SIG-M5 treated with dmso at 0.1 percent for 504 hours (cell line): ENCODE measurements around the gene POLDIP2.

Source experiments
- DNase-seq: peaks from one replicate; lab custom pipeline; 2025; ENCODE audit not compliant: unreplicated experiment; lab: John Stamatoyannopoulos, UW

POLDIP2 gene

DNA sequence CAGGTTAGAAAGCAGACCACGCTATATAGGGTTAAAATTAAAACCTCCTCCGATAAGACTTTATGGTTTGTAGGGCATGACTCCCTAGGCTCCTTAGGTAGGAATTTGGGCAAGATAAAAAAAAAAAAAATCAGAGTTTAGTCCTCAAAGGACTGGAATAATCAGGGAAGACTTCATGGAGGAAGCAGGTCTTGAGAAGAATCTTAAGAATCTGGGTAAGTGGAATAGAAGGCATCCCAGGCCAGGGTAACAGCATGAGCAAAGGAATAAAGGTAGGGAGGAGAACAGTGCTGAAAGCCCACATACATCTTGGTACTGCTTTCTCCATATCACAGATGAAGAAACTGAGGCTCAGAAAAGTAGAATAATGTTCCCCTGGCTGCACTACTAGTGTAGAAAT is 33.2 kb upstream of the POLDIP2 start:
- DNase-seq: no peak

DNA sequence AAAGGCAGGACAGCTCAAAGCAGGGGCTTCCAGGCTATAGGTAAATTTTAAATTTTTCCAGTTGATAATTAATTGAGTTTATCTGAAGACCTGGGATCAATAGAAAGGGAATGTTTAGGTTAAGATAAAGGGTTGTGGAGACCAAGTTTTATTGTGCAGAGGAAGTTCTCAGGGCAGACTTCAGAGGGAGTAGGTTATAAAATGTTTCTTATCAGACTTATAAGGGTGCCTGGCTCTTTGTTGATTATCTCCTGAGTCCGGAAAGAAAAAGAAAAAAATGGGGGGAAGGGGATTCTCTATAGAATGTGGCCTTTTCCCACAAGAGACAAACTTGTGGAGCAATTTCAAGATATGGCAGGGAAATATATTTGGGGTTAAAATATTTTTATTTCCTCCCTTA is 32.8 kb upstream of the POLDIP2 start:
- DNase-seq: no peak

DNA sequence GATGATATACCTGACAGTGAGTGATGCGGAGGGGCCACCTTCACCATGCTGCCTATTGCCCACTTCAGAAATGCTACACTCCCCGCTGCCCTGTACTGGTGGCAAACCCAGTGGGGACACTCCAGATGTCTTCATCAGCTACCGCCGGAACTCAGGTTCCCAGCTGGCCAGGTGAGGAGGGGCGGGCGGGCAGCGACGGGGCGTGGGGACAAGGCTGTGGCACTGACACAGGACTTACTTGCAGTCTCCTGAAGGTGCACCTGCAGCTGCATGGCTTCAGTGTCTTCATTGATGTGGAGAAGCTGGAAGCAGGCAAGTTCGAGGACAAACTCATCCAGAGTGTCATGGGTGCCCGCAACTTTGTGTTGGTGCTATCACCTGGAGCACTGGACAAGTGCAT is 30.8 kb upstream of the POLDIP2 start:
- DNase-seq: no peak

DNA sequence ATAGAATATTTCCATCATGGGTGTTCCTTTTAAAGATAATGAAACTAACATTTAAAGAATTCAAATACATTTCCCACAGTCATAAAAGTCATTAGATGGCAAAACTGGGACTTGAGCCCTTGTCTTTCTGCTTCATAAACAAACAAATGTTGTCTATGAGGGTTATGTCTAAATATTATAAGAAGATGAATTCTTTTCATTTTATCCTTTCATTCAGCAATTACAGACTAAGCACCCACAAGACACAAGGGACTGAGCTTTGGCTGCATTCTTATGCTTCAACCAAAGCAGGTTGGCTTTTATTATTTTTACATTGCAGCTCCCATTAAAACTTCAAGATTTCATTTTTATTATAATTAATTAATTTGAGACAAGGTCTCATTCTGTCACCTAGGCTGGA is 29.1 kb upstream of the POLDIP2 start:
- no peak for DNase-seq

GRCh38 chr17:28385406-28385805 is 28.1 kb upstream of the POLDIP2 start:
- no peak for DNase-seq

- DNase-seq: no peak
These were observed 27.7 kb upstream of the POLDIP2 start for GRCh38 chr17:28385037-28385400.

DNA sequence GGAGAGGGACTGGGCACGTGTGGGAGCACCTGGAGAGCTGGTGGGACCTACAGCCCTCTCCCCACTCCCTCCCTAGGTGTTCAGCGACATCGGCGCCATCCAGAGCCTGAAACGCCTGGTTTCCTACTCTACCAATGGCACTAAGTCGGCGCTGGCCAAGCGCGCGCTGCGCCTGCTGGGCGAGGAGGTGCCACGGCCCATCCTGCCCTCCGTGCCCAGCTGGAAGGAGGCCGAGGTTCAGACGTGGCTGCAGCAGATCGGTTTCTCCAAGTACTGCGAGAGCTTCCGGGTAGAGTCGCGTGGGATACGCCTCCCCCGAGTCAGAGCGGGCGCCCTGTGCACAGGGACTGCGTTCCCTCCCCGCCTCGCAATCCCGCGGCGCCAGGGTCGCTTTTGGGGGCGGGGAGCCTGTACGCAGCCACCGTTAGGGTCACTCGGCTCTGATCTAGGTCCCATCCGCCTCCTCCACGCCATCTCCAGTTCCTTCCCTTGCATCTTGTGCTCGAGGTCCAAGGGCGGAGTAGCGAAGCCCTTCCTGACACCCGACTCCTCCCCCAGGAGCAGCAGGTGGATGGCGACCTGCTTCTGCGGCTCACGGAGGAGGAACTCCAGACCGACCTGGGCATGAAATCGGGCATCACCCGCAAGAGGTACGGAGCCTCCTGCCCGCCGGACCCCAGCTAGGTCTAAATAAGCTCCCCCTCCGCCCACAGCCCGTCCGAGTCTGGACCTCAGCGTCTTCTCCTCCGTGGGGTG is 27.1 kb upstream of the POLDIP2 start:
- DNase-seq: peak; percentile 80

- DNase-seq: no peak
These were observed 24.0 kb upstream of the POLDIP2 start for GRCh38 chr17:28381141-28381825.

DNA sequence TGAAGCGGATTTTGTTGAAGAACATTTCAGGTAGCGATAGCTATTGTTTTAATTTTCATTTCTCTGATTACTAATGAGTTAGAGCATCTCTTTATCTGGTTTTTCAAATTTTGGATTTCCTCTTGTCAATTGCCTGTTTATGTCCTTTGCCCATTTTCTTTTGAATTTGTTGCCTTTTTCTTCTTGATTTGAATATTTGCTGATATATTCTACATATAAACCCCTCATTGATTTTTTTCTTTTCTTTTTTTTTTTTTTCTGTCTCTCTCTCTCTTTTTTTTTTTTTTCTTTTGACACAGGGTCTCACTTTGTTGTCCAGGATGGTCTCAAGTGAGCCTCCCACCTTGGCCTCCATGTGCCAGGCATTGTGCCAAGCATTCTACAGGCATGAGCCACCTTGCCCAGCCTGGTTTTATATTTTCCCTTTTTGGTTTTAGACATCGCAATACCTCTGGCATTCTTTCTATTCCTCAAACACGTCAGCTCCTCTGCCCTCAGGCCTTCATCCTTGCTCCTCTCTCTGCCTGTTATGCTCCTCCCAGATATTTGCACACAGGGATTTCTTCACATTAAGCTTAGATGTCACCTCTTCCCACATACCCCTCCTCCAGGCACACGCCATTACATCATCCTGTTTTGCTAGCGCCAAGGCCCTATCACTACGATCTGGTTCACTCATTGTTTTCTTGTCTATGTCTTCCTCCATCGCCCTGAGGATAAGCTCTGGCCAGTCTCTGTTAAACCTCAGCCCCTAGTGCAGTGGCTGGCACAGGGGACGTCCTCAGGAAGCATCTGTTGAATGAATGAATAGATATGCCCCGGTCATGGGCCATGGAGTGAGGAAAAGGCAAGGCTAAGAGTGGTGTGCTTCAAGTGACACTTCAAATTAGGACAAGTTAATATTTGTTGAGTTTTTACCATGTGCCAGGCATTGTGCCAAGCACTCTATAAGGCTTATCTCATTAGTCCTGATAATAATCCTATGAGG is 22.8 kb upstream of the POLDIP2 start:
- DNase-seq: peak; percentile 94

DNA sequence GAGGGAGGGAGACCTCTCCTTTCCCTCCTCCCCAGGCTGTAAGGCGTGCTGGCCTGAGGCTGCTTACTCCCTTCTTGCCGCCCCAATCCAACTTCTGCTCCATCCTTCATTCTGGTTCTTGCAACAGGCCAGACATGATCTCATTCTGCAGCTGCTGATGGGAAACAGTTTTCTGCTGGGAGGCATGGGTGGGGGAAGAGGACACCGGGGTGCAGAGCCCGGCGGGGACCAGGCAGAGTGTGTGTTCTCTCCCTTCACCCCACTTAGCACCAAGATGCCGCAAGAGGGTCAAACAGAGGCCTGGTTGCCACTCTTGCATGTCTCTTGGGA is 15.6 kb upstream of the POLDIP2 start:
- DNase-seq: no peak

DNA sequence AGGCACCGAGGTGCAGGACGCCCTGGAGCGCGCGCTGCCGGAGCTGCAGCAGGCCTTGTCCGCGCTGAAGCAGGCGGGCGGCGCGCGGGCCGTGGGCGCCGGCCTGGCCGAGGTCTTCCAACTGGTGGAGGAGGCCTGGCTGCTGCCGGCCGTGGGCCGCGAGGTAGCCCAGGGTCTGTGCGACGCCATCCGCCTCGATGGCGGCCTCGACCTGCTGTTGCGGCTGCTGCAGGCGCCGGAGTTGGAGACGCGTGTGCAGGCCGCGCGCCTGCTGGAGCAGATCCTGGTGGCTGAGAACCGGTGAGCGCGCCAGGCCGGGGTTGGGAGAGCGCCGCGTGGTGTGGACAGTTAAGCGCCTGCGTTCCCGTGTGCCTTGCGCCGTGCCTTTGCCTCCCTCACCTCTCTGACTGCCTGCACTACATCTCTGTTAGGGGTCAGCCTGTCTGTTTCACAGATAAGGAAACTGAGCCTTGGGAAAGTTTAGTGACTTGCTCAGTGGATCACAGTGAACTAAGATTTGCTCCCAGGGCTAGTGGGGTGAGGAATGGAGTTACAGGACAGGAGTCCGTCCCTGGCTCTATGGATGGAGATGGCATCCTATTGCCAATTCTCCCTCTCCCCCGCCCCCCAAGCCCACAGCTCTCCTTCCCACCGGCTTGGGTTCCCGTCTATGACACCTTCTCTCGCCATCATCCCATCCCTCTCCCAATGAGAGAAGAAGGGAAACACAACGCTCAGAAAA is 15.0 kb upstream of the POLDIP2 start:
- no peak for DNase-seq

DNA sequence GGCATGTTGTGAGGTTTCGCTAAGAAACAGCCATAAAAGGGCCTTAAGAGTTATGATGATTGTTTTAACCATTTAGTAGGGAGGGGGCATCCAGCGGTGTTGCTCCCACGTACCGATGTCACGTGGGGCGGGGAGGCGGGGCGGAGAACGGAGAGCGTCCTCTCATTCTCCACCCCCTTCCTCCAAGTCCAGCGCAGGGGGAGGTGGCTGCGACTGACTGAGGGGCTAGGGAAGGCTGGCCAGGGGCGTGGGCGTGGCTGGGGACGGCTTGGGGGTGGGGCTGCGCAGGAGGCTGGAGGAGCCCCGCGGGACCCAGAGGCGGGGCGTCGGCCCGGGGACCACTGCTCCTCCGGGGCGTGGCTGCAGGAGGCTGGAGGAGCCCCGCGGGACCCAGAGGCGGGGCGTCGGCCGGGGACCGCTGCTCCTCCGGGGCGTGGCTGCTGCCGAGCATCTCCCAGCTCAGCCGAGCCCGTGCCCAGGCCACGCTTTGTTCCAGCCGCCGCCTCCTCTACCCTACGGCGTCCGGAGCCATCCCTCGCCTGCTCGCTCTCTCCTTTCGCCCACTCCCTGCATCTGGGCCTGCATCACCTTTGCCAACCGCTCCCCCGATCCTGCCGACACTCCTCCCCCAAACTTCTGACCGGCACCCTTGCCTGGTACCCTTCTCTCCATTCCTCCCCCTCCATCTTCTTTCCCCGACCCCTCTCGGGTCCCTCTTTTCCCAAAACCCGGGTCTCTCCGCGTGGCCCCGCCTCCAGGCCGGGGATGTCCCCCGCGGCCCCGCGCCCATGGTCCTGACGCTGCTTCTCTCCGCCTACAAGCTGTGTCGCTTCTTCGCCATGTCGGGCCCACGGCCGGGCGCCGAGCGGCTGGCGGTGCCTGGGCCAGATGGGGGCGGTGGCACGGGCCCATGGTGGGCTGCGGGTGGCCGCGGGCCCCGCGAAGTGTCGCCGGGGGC is 14.2 kb upstream of the POLDIP2 start, which contains the start of gene SARM1:
Gene SARM1, plus strand, starts transcription at position 450 of the 958 bp plus-strand sequence. Its CDS starts 339 bp downstream, at position 789.
- peak; percentile 59 for DNase-seq

GRCh38 chr17:28370744-28371103 is 13.4 kb upstream of the POLDIP2 start:
- no peak for DNase-seq

- peak; percentile 58 for DNase-seq
These were observed 12.9 kb upstream of the POLDIP2 start, which contains the start of gene VTN for GRCh38 chr17:28370035-28370743. TSS of gene VTN (minus strand) at chr17:28370307. CDS start at chr17:28370203, 104 bp downstream.

- no peak for DNase-seq
These were observed 12.3 kb upstream of the POLDIP2 start for GRCh38 chr17:28369684-28370034.

- DNase-seq: no peak
These were observed 11.8 kb upstream of the POLDIP2 start for GRCh38 chr17:28368915-28369683.

GRCh38 chr17:28368306-28368831 is 11.0 kb upstream of the POLDIP2 start:
- no peak for DNase-seq

DNA sequence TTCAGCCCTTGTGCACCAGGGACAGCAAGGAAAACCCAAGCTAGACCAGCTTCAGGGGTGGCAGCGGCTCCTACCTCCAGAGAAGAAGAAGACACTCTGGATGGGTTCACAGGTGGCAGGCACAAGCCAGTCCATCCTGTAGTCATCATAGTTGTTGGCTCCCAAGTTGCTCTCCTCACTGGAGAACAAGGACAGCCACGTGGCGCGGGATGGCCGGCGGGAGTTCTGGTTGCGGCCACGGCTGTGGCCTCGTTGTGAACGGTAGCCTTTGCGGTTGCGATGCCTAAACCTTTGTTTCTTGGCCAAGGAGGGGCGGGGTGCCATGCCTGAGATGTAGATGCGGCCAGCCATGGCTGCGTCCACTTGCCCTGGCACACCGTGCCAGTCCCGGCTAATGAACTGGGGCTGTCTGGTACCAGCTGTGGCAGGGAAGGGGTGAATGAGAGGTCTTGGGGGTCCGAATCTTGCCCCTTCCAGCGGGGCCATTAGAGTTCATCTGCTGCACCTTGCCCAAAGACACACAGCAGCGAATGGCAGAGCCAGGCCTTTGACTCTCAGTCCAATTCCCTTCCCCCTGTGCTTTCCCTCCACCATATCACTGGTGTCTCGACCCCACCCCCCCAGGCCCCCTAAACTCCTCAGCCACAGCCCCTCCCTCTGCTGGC is 10.4 kb upstream of the POLDIP2 start:
- DNase-seq: no peak
